Spleen (tissue), 7 donors: Measurements from ENCODE around the gene ZNF335.

Source experiments
- POLR2A ChIP-seq, 3 donors: fragments of 450-650 bp; IDR thresholded peaks; one replicate each; pipeline ENCODE4 v1.5.1; 2017; ENCODE audit warnings: antibody characterized with exemption in 3 of 3, mild to moderate bottlenecking in 1 of 3
- POLR2AphosphoS5 ChIP-seq, 3 donors: sonication (generic); formaldehyde crosslinking; IDR thresholded peaks; one replicate each; pipeline ENCODE4 v1.5.1; 2017; ENCODE audit warnings: antibody characterized with exemption in 3 of 3
- TF ChIP-seq, protein P1 (sequence below), 11 experiments: fragments of 200-600 bp in 7 of 11; fragments of 450-650 bp in 4 of 11; sonication (generic) in 4 of 11; IDR thresholded peaks in 8 of 11; conservative IDR thresholded peaks in 3 of 11; 1 replicate in 7 of 11; 2 replicates in 4 of 11; pipeline versions ENCODE4 v1.4.0 to v1.8.0; 2016 to 2021; ENCODE audit warnings: antibody characterized with exemption in 11 of 11, inconsistent platforms in 4 of 11, mild to moderate bottlenecking in 1 of 11
- donor health status: DM: no; HTN: no; CAD: no; lungs with moderate emphysema.
- donor health status: DM: no; HTN: no; CAD: no.
- donor health status: DM: no; HTN: no; CAD: no.

DNA sequence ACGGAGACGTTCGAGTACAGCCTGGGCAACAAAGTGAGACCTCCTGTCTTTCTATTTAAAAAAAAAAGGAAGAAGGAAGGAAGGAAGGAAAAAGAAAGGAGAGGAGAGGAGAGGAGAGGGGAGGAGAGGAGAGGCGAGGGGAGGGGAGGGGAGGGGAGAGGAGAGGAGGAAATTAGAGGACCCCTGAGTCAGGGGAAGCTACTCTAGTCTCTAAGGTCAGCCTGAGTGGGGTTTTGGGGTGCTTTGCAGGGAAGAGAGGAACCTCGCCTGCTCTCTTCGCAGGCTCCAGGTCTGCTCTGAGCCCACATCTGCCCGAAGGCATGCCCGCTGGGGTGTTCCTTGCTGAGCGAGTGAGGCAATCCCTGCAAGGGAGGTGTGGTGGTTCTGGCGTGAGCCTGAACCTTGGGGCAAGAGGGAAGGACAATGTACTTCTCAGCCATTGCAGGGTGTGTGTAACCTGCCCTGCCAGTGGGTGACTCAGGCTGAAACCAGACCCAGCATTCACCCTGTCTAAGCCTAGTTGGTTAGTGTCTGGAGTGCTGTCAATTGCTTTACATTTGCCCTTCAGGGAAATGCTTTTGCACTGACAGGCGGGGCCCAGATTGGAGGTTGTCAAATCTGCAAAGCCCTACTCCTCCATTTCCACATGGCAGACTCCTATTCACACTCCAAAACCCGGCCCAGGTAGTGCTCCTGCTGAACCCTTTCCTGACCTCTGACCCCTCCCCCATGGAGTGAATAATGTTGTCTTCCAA, 21.4 kb upstream of the ZNF335 start:
- TF ChIP-seq, protein P1, sequence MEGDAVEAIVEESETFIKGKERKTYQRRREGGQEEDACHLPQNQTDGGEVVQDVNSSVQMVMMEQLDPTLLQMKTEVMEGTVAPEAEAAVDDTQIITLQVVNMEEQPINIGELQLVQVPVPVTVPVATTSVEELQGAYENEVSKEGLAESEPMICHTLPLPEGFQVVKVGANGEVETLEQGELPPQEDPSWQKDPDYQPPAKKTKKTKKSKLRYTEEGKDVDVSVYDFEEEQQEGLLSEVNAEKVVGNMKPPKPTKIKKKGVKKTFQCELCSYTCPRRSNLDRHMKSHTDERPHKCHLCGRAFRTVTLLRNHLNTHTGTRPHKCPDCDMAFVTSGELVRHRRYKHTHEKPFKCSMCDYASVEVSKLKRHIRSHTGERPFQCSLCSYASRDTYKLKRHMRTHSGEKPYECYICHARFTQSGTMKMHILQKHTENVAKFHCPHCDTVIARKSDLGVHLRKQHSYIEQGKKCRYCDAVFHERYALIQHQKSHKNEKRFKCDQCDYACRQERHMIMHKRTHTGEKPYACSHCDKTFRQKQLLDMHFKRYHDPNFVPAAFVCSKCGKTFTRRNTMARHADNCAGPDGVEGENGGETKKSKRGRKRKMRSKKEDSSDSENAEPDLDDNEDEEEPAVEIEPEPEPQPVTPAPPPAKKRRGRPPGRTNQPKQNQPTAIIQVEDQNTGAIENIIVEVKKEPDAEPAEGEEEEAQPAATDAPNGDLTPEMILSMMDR (IDR thresholded peaks at IDR 0.05 in 8 of 11, conservative IDR thresholded peaks at IDR 0.05 in 3 of 11) = no peak
- TF ChIP-seq POLR2A (IDR thresholded peaks at IDR 0.05) = no peak
- no peak for TF ChIP-seq POLR2AphosphoS5 (IDR thresholded peaks at IDR 0.05)
